Measurements from ENCODE around the gene IL23A.
A peak's percentile ranks its signal among the peaks of the same experiment; 100 is the strongest.
"Not testable (repeated sequence)": the region's sequence is repeated elsewhere in the genome, so short reads cannot be mapped to it uniquely, and the experiment has no call there.

IL23A gene

GRCh38 chr12:56304872-56305590 lies 33.7 kb upstream of the IL23A start:
- H3K9ac ChIP-seq (ENCODE audit: low read depth, low read length) = no peak overlapping the region
- H3K4me3 ChIP-seq (ENCODE audit: low read length) = no peak overlapping the region
- peaks cover 59% of the 10 kb centered on the region for H3K36me3 ChIP-seq (ENCODE audit: insufficient read depth, low read length)
- H3K4me1 ChIP-seq (ENCODE audit: insufficient read depth, low read length) = peaks cover 8% of the 10 kb centered on the region; the same call in 1 of the 2 replicates
- no peaks in the 10 kb centered on the region for H3K9me3 ChIP-seq (ENCODE audit: insufficient read depth, low read depth, low read length)
- WGBS = 95% methylated on average over 6 of the region's 8 CpGs
- no peaks in the 10 kb centered on the region for H3K27me3 ChIP-seq (ENCODE audit: insufficient read depth, low read length)
- no peak overlapping the region for H3K27ac ChIP-seq (ENCODE audit: low read depth, low read length)

- H3K36me3 ChIP-seq (ENCODE audit: insufficient read depth, low read length) = peaks cover 71% of the 10 kb centered on the region
Measured at GRCh38 chr12:56307221-56307965, 31.3 kb upstream of the IL23A start.

GRCh38 chr12:56308714-56309113 lies 30.0 kb upstream of the IL23A start:
- H3K27ac ChIP-seq (ENCODE audit: low read depth, low read length) = no peak overlapping the region
- no peaks in the 10 kb centered on the region for H3K27me3 ChIP-seq (ENCODE audit: insufficient read depth, low read length)
- no peak overlapping the region for H3K4me3 ChIP-seq (ENCODE audit: low read length)
- H3K9ac ChIP-seq (ENCODE audit: low read depth, low read length) = no peak overlapping the region
- no peaks in the 10 kb centered on the region for H3K9me3 ChIP-seq (ENCODE audit: insufficient read depth, low read depth, low read length)
- no peaks in the 10 kb centered on the region for H3K4me1 ChIP-seq (ENCODE audit: insufficient read depth, low read length)
- peaks cover 81% of the 10 kb centered on the region for H3K36me3 ChIP-seq (ENCODE audit: insufficient read depth, low read length)
- 96% methylated on average over 3 of the region's 3 CpGs for WGBS

More at GRCh38 chr12:56307221-56307965, 31.3 kb upstream of the IL23A start:
- Histone ChIP-seq H3K4me3 (ENCODE audit: low read length) (no peak overlapping the region), H3K27me3 (ENCODE audit: insufficient read depth, low read length) (no peaks in the 10 kb centered on the region), H3K9ac (ENCODE audit: low read depth, low read length) (no peak overlapping the region), H3K27ac (ENCODE audit: low read depth, low read length) (no peak overlapping the region), H3K9me3 (ENCODE audit: insufficient read depth, low read depth, low read length) (no peaks in the 10 kb centered on the region), H3K4me1 (ENCODE audit: insufficient read depth, low read length) (no peaks in the 10 kb centered on the region)
- WGBS = 98% methylated on average over 6 of the region's 7 CpGs

GRCh38 chr12:56311003-56311402 lies 27.7 kb upstream of the IL23A start:
- H3K9me3 ChIP-seq (ENCODE audit: insufficient read depth, low read depth, low read length) = no peaks in the 10 kb centered on the region
- WGBS = 97% methylated on average over 12 of the region's 12 CpGs
- H3K27me3 ChIP-seq (ENCODE audit: insufficient read depth, low read length) = no peaks in the 10 kb centered on the region
- peaks cover 4% of the 10 kb centered on the region; the same call in 1 of the 2 replicates for H3K4me1 ChIP-seq (ENCODE audit: insufficient read depth, low read length)
- H3K4me3 ChIP-seq (ENCODE audit: low read length) = no peak overlapping the region
- peaks cover 73% of the 10 kb centered on the region for H3K36me3 ChIP-seq (ENCODE audit: insufficient read depth, low read length)
- no peak overlapping the region for H3K27ac ChIP-seq (ENCODE audit: low read depth, low read length)
- H3K9ac ChIP-seq (ENCODE audit: low read depth, low read length) = no peak overlapping the region

GRCh38 chr12:56315249-56315621 lies 23.4 kb upstream of the IL23A start:
- peak overlapping the region; percentile 98 for H3K9ac ChIP-seq (ENCODE audit: low read depth, low read length)
- H3K27me3 ChIP-seq (ENCODE audit: insufficient read depth, low read length) = no peaks in the 10 kb centered on the region
- peaks cover 51% of the 10 kb centered on the region for H3K36me3 ChIP-seq (ENCODE audit: insufficient read depth, low read length)
- H3K27ac ChIP-seq (ENCODE audit: low read depth, low read length) = peak overlapping the region; percentile 94
- 2% methylated on average over 11 of the region's 11 CpGs for WGBS
- H3K9me3 ChIP-seq (ENCODE audit: insufficient read depth, low read depth, low read length) = no peaks in the 10 kb centered on the region
- peak overlapping the region; percentile 97 for H3K4me3 ChIP-seq (ENCODE audit: low read length)
- peaks cover 8% of the 10 kb centered on the region; the same call in 1 of the 2 replicates for H3K4me1 ChIP-seq (ENCODE audit: insufficient read depth, low read length)

- Histone ChIP-seq H3K4me3 (ENCODE audit: low read length) (peak within 1 kb of the TSS; percentile 97), H3K36me3 (ENCODE audit: insufficient read depth, low read length) (peaks cover 45% of the 10 kb centered on the region), H3K9me3 (ENCODE audit: insufficient read depth, low read depth, low read length) (no peaks in the 10 kb centered on the region), H3K4me1 (ENCODE audit: insufficient read depth, low read length) (peaks cover 8% of the 10 kb centered on the region; the same call in 1 of the 2 replicates), H3K9ac (ENCODE audit: low read depth, low read length) (peak within 1 kb of the TSS; percentile 98), H3K27ac (ENCODE audit: low read depth, low read length) (peak within 1 kb of the TSS; percentile 94), H3K27me3 (ENCODE audit: insufficient read depth, low read length) (no peaks in the 10 kb centered on the region)
- under 1% methylated on average over 62 of the region's 62 CpGs for WGBS
Measured at GRCh38 chr12:56315622-56316473, 22.8 kb upstream of the IL23A start, which contains the start of gene CNPY2. Gene CNPY2, minus strand, starts transcription at chr12:56315988. Its CDS starts 771 bp downstream, at chr12:56315217.

- Histone ChIP-seq H3K36me3 (ENCODE audit: insufficient read depth, low read length) (peaks cover 42% of the 10 kb centered on the region), H3K27me3 (ENCODE audit: insufficient read depth, low read length) (no peaks in the 10 kb centered on the region), H3K9me3 (ENCODE audit: insufficient read depth, low read depth, low read length) (no peaks in the 10 kb centered on the region), H3K9ac (ENCODE audit: low read depth, low read length) (no peak overlapping the region), H3K4me1 (ENCODE audit: insufficient read depth, low read length) (peaks cover 8% of the 10 kb centered on the region; the same call in 1 of the 2 replicates), H3K27ac (ENCODE audit: low read depth, low read length) (no peak overlapping the region), H3K4me3 (ENCODE audit: low read length) (no peak overlapping the region)
- 77% methylated on average over 3 of the region's 3 CpGs for WGBS
Measured at GRCh38 chr12:56317675-56318074, 21.0 kb upstream of the IL23A start.

- H3K9ac ChIP-seq (ENCODE audit: low read depth, low read length) = no peak overlapping the region
- H3K36me3 ChIP-seq (ENCODE audit: insufficient read depth, low read length) = peaks cover 54% of the 10 kb centered on the region
- 90% methylated on average over 2 of the region's 2 CpGs for WGBS
Measured at GRCh38 chr12:56321027-56321426, 17.7 kb upstream of the IL23A start.

GRCh38 chr12:56321610-56322009 lies 17.1 kb upstream of the IL23A start:
- 97% methylated on average over 8 of the region's 8 CpGs for WGBS
- not testable (repeated sequence) for H3K27me3 ChIP-seq (ENCODE audit: insufficient read depth, low read length); H3K9ac ChIP-seq (ENCODE audit: low read depth, low read length); H3K4me3 ChIP-seq (ENCODE audit: low read length); H3K9me3 ChIP-seq (ENCODE audit: insufficient read depth, low read depth, low read length); H3K4me1 ChIP-seq (ENCODE audit: insufficient read depth, low read length); H3K27ac ChIP-seq (ENCODE audit: low read depth, low read length)
- peaks cover 60% of the 10 kb centered on the region for H3K36me3 ChIP-seq (ENCODE audit: insufficient read depth, low read length)

More at GRCh38 chr12:56321027-56321426, 17.7 kb upstream of the IL23A start:
- no peak overlapping the region for H3K27ac ChIP-seq (ENCODE audit: low read depth, low read length)
- H3K4me1 ChIP-seq (ENCODE audit: insufficient read depth, low read length) = peaks cover 3% of the 10 kb centered on the region; the same call in 1 of the 2 replicates
- H3K27me3 ChIP-seq (ENCODE audit: insufficient read depth, low read length) = no peaks in the 10 kb centered on the region
- H3K9me3 ChIP-seq (ENCODE audit: insufficient read depth, low read depth, low read length) = no peaks in the 10 kb centered on the region
- H3K4me3 ChIP-seq (ENCODE audit: low read length) = no peak overlapping the region

GRCh38 chr12:56324206-56324605 lies 14.5 kb upstream of the IL23A start:
- Histone ChIP-seq H3K4me1 (ENCODE audit: insufficient read depth, low read length) (no peaks in the 10 kb centered on the region), H3K9me3 (ENCODE audit: insufficient read depth, low read depth, low read length) (no peaks in the 10 kb centered on the region), H3K9ac (ENCODE audit: low read depth, low read length) (no peak overlapping the region), H3K27me3 (ENCODE audit: insufficient read depth, low read length) (no peaks in the 10 kb centered on the region), H3K27ac (ENCODE audit: low read depth, low read length) (no peak overlapping the region), H3K36me3 (ENCODE audit: insufficient read depth, low read length) (peaks cover 65% of the 10 kb centered on the region), H3K4me3 (ENCODE audit: low read length) (no peak overlapping the region)
- 94% methylated on average over 6 of the region's 6 CpGs for WGBS
